WERI-Rb-1 (cell line): ENCODE data around the gene TIMM29.

Experiments used
- DNase-seq: peaks from one replicate; pipeline ENCODE4 v3.0.0-alpha.2; 2020
- H3K27ac ChIP-seq: fragments of 250-450 bp; sonication (Bioruptor Pico); 2 replicates; pipeline ENCODE4 v1.5.1; 2020; ENCODE audit warnings: mild to moderate bottlenecking, moderate library complexity
- H3K27me3 ChIP-seq: fragments of 250-450 bp; sonication (Bioruptor Pico); 2 replicates; pipeline ENCODE4 v1.5.1; 2021; ENCODE audit warnings: mild to moderate bottlenecking, low read depth, moderate library complexity; ENCODE audit not compliant: insufficient read depth, severe bottlenecking
- H3K36me3 ChIP-seq: fragments of 250-450 bp; sonication (Bioruptor Pico); 2 replicates; pipeline ENCODE4 v1.5.1; 2020; ENCODE audit warnings: mild to moderate bottlenecking, moderate library complexity
- H3K4me3 ChIP-seq: 2 replicates; pipeline ENCODE4 v1.5.1; 2011; ENCODE audit warnings: low read depth, mild to moderate bottlenecking, control low read depth, low read length
- H3K9me3 ChIP-seq: fragments of 250-450 bp; sonication (Bioruptor Pico); 2 replicates; pipeline ENCODE4 v1.5.1; 2021; ENCODE audit warnings: mild to moderate bottlenecking, moderate library complexity; ENCODE audit not compliant: severe bottlenecking
- CTCF ChIP-seq: IDR thresholded peaks from 2 replicates; pipeline ENCODE4 v1.5.1; 2011; ENCODE audit warnings: low read depth, mild to moderate bottlenecking, control low read depth, inconsistent platforms, low read length

TIMM29 gene

GRCh38 chr19:10966809-10967208 is 38.2 kb downstream of the TIMM29 start:
- no peak overlapping the region for H3K27ac ChIP-seq
- peaks cover 21% of the 10 kb centered on the region for H3K36me3 ChIP-seq
- DNase-seq, result no peak
- H3K9me3 ChIP-seq, result no peaks in the 10 kb centered on the region
- no peak overlapping the region for H3K4me3 ChIP-seq
- no peaks in the 10 kb centered on the region for H3K27me3 ChIP-seq
- TF ChIP-seq CTCF, result no peak

- Histone ChIP-seq H3K27me3 (no peaks in the 10 kb centered on the region), H3K36me3 (peaks cover 21% of the 10 kb centered on the region), H3K4me3 (no peak overlapping the region), H3K27ac (peak overlapping the region; percentile 7), H3K9me3 (no peaks in the 10 kb centered on the region)
- DNase-seq, result no peak
- TF ChIP-seq CTCF, result no peak
These were observed 40.0 kb downstream of the TIMM29 start for GRCh38 chr19:10968527-10969135.

- Histone ChIP-seq H3K27ac (no peak overlapping the region), H3K36me3 (peaks cover 15% of the 10 kb centered on the region), H3K9me3 (no peaks in the 10 kb centered on the region), H3K4me3 (no peak overlapping the region), H3K27me3 (no peaks in the 10 kb centered on the region)
- no peak for TF ChIP-seq CTCF
- no peak for DNase-seq
These were observed 42.6 kb downstream of the TIMM29 start for GRCh38 chr19:10971107-10971726.

GRCh38 chr19:10975374-10976130 is 46.9 kb downstream of the TIMM29 start:
- TF ChIP-seq CTCF, result no peak
- peaks cover 14% of the 10 kb centered on the region for H3K36me3 ChIP-seq
- H3K9me3 ChIP-seq, result no peaks in the 10 kb centered on the region
- H3K4me3 ChIP-seq, result no peak overlapping the region
- no peak overlapping the region for H3K27ac ChIP-seq
- H3K27me3 ChIP-seq, result no peaks in the 10 kb centered on the region
- no peak for DNase-seq

GRCh38 chr19:10976131-10976892 is 47.7 kb downstream of the TIMM29 start:
- H3K9me3 ChIP-seq, result no peaks in the 10 kb centered on the region
- H3K4me3 ChIP-seq, result no peak overlapping the region
- no peak overlapping the region for H3K27ac ChIP-seq
- no peaks in the 10 kb centered on the region for H3K27me3 ChIP-seq
- peaks cover 17% of the 10 kb centered on the region for H3K36me3 ChIP-seq
- no peak for DNase-seq
- no peak for TF ChIP-seq CTCF
